DMS114 treated with DMSO at 0.1 percent for 48 hours (cell line): ENCODE data around the gene KLHL4.
"Not testable (repeated sequence)": the region's sequence is repeated elsewhere in the genome, so short reads cannot be mapped to it uniquely, and the experiment has no call there.

Experiments used
- DNase-seq: peaks from one replicate; lab custom pipeline; 2025; ENCODE audit not compliant: unreplicated experiment; lab: John Stamatoyannopoulos, UW

Gene KLHL4

DNA sequence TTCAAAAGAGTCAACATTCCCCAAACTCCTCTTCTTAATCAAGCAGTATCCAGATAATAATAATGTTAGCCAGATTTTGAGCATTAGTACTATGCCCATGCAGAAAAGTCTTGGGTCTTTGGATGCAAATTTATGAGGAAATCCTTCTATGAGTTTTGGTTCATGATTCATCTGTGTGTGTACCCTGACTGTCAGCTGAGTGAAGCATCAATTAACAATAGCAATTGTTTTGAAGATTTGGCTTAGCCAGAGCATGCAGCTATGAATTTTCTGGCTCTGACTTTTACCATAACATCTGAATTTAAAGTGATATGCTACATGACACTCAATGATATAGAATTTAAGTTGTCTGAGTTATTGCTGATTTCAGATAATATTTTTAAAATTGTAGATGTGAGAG lies 145.8 kb downstream of the KLHL4 start:
- DNase-seq: no peak

DNA sequence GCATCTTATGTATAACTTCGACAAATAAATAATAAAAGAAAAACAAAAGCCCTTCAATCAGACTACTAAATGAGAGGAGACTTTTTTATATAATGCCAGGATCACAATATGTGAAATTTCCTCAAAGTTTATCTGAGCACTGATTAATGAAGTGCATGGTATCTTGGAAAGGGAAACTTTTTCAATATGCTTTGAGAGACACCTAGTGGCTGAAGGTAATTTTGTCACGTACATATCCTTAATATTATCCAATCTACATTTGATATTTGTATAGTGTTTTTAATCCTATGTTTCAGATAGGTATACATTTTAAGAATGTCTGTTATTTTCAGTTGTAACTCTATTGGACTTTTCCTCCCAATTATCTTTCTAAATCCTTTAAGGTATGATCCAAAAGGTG lies 146.8 kb downstream of the KLHL4 start:
- DNase-seq: peak; percentile 8

DNA sequence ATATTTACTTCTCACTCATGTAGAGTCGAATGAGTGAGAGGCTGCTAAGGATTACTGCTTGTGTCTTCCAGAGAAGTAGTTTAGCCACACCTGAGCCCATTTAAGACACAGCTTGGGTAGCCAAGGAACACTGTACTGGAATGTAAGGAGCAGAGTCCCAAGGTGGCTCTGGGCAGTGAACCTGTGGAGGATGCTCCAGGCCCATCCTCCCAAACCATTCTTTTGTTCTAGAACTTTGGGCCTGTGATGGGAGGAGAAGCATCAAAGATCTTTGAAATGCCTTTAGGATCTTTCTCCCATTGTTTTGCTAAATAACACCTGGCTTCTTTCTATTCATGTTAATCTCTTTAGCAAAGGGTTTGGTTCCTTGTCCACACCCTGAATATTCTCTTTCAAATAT lies 162.2 kb downstream of the KLHL4 start:
- no peak for DNase-seq

DNA sequence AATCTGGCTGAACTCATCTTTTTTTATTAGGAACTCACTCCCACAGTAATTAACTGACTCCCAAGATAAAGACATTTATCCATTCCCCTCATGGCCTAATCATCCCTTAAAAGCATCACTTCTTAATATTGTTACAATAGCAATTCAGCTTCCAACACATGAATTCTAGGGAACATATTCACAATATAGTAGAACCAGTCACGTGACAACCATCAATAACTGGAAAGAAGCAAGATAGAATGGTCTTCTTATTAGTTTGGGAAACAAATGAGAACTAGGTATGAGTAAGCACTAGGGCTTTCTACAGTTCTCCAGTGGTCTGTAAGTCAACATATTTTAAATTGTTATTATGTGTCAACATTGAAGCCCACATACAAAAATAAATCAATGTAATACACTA lies 170.1 kb downstream of the KLHL4 start:
- DNase-seq: no peak

DNA sequence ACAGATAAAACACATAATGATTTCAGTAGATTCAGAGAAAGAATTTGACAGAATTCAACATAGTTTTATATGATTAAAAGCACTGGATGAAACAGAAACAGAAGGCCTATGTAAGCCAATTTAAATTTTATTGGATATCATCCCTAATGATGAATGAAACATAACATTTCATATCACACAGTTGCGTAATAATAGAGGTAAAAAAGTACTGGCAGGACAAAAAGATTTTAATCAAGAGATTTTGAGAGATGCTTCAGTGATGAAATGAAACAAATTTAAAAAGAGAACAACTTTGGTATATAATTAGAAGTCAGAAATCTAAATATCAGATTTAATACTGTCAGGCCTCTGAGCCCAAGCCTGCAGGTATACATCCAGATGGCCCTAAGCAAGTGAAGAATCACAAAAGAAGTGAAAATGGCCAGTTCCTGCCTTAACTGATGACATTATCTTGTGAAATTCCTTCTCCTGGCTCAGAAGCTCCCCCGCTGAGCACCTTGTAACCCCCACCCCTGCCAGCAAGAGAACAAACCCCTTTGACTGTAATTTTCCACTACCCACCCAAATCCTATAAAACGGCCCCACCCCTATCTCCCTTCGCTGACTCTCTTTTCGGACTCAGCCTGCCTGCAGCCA lies 170.6 kb downstream of the KLHL4 start:
- not testable (repeated sequence) for DNase-seq

DNA sequence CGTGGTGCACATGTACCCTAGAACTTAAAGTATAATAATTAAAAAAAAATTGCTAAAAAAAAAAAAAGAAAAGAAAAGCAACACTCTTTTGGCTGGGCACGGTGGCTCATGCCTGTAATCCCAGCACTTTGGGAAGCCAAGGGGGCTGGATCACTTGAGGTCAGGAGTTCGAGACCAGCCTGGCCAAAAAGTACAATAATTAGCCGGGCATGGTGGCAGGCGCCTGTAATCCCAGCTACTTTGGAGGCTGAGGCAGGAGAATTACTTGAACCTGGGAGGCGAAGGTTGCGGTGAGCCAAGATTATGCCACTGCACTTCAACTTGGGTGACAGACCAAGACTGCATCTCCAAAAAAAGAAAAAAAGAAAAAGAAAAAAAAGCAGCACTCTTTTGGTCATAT lies 171.6 kb downstream of the KLHL4 start:
- DNase-seq: not testable (repeated sequence)

DNA sequence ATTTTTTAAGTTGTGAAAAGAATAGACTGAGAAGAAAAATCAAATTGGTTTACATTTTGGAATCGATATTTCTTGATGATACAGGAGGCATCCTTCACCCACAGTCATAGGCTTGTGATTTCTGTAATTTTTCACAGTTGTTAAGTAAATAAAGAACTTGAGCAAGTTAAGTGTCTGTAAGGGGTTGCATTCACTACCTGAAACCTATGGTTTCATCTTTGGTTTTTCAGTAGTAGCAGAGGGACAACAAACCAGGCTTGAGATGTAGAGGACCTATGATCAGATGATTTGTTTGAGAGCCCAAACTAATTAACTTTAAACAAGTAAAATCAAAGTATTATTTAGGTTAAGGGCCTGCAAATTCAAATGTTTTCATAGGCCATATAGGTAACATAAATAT lies 175.6 kb downstream of the KLHL4 start:
- no peak for DNase-seq

DNA sequence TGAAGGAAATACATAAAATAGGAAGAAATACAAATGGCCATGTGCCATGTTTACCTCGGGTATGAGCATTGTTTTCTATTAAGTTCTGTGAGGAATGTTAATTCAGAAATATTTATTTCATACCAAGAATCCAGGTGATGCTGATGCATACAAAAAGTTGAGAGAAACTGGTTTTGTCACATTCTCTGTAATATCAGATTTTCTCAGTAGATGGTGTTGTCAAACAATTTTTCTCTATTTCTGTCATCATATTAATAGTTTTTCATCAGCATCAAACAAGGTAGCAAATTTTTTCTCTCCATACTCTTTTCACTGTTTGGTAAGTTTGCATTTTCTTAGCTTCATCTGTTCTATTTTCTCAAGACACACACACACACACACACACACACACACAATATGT lies 179.8 kb downstream of the KLHL4 start:
- DNase-seq: no peak

DNA sequence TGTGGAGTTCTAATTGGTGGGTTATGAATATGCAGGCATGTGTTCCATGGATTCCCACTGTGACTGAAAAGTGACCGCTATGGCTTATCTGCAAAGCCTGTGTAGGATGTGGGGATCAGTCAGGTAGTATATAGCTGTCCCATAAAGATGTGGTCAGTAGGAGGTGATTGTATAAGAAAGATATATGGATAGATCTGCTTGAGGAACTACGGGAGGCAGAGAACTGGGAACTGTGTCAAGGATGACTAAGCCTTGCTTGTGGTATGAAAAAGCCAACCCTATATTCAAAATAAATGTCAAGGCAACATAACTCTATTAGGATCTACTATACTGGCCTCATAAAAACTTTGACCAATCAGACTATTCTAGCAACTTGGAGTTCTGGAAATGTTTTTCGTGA lies 185.2 kb downstream of the KLHL4 start:
- DNase-seq: no peak

DNA sequence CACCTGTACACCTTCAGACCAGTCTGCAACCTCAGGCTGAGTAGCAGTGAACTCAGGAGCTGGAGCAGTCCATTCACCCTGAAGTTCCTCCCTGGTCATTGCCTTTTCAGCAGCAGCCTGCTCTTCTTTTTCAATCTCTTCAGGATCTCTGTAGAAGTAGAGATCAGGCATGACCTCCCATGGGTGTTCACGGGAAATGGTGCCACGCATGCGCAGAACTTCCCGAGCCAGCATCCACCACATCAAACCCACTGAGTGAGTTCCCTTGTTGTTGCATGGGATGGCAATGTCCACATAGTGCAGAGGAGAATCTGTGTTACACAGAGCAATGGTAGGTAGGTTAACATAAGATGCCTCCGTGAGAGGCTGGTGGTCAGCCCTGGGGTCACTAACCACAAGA lies 185.9 kb downstream of the KLHL4 start:
- not testable (repeated sequence) for DNase-seq

DNA sequence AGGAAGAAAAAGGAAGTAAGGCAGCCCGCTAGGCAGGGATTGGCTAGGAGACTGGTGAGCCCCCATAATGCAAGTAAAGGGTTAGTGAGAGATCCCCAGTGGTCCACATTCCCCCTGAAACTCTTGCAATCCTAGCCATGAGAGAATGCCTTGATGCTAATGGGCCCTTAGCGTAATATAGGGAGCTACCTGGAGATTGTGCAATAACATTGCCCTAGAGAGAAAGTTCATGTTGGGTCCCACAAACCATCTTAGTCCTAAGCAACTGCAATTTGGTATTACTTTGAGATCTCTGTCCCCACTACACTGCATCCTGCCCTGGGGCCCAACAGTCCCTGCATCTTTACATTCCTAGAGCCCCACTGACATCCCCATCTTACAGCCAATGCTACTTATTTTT lies 188.5 kb downstream of the KLHL4 start:
- no peak for DNase-seq

DNA sequence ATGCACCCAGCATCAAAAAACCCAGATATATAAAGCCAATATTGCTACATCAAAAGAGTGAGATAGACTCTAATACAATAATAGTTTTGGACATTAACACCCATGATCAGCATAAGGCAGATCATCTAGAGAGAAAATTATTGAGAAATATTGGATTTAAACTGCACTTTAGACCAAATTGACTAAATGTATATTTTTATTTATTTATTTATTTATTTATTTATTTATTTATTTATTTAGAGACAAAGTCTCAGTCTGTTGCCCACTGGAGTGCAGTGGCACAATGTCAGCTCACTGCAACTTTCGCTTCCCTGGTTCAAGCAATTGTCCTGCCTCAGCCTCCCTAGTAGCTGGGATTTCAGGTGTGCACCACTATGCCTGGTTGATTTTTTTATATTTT lies 193.0 kb downstream of the KLHL4 start:
- DNase-seq: no peak
